HUES48 (cell line): ENCODE measurements around the gene SLC13A3.

Experiments
- H3K27ac ChIP-seq: one replicate; pipeline ENCODE4 v1.7.0; 2013; ENCODE audit warnings: low read depth, low read length, inconsistent platforms
- H3K27me3 ChIP-seq: 2 replicates; pipeline ENCODE4 v1.6.1; 2013; ENCODE audit warnings: mild to moderate bottlenecking, low read length; ENCODE audit not compliant: control insufficient read depth, insufficient read depth
- H3K36me3 ChIP-seq: 2 replicates; pipeline ENCODE4 v1.6.1; 2013; ENCODE audit warnings: low read length; ENCODE audit not compliant: control insufficient read depth, insufficient read depth
- H3K4me1 ChIP-seq: 2 replicates; pipeline ENCODE4 v1.6.1; 2013; ENCODE audit warnings: mild to moderate bottlenecking, low read length; ENCODE audit not compliant: control insufficient read depth, insufficient read depth
- H3K4me3 ChIP-seq: 2 replicates; pipeline ENCODE4 v1.5.1; 2013; ENCODE audit warnings: mild to moderate bottlenecking, low read depth, low read length
- H3K9ac ChIP-seq: 2 replicates; pipeline ENCODE4 v1.6.1; 2013; ENCODE audit warnings: mild to moderate bottlenecking, low read depth, low read length, moderate library complexity
- H3K9me3 ChIP-seq: 2 replicates; pipeline ENCODE4 v1.6.1; 2013; ENCODE audit warnings: low read length; ENCODE audit not compliant: control insufficient read depth, insufficient read depth

SLC13A3 gene

DNA sequence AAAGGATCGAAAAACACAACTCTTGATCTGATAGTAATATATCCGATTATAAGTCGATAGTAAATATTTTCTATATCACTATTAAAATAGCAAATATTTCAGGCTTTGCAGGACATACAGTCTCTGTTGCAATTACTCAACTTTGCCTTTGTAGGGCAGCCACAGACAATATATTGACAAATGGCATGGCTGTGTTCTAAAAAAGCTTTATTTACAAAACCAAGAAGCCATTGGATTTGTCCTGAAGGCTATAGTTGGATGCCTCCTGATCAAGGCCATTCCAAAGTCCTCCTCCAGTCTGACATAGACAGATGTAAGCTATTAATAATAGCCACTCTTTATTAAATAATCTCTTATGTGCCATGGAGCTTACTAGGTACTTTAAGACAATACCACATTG is 106.7 kb downstream of the SLC13A3 start:
- no peak overlapping the region for H3K4me3 ChIP-seq
- no peak overlapping the region for H3K9ac ChIP-seq
- H3K27ac ChIP-seq, result no peak overlapping the region
- H3K27me3 ChIP-seq, result no peaks in the 10 kb centered on the region
- no peaks in the 10 kb centered on the region for H3K4me1 ChIP-seq
- H3K36me3 ChIP-seq, result no peaks in the 10 kb centered on the region
- no peaks in the 10 kb centered on the region for H3K9me3 ChIP-seq

DNA sequence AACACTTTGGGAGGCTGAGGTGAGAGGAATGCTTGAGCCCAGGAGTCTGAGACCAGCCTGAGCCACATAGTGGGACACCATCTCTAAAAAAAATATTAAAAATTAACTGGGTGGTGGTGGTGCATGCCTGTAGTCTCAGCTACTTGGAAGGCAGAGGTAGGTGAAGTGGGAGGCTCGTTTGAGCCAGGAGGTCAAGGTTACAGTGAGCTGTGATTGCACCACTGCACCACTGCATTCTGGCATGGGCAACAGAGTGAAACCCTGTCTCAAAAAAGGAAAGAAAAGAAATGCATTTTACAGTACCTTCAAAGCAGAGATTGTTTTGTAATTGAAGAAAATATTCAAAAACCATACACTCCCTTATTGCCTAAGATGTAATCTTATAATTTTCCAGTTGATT is 107.3 kb downstream of the SLC13A3 start:
- H3K4me1 ChIP-seq, result 0 out of 2 replicates have a peak, but pooled peaks cover 3% of the 10 kb centered on the region
- no peaks in the 10 kb centered on the region for H3K9me3 ChIP-seq
- H3K9ac ChIP-seq, result no peak overlapping the region
- H3K27me3 ChIP-seq, result no peaks in the 10 kb centered on the region
- H3K36me3 ChIP-seq, result no peaks in the 10 kb centered on the region
- no peak overlapping the region for H3K4me3 ChIP-seq
- H3K27ac ChIP-seq, result no peak overlapping the region

DNA sequence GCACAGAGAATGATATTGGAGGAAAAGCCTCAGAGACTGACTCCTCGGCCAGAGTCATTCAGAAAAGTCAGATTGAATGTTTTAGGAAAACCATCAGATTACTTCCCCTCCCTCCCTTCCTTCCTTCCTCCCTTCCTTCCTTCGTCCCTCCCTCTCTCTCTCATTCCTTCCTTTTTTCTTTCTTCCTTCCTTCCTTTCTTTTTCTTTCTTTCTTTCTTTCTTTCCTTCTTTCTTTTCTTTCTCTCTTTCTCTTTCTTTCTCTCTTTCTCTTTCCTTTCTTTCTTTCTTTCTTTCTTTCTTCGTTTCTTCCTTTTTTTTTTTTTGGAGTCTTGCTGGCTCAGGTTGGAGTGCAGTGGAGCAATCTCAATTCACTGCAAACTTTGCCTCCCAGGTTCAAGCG is 108.2 kb downstream of the SLC13A3 start:
- H3K9me3 ChIP-seq, result no peaks in the 10 kb centered on the region
- no peak overlapping the region for H3K4me3 ChIP-seq
- H3K9ac ChIP-seq, result no peak overlapping the region
- H3K27me3 ChIP-seq, result no peaks in the 10 kb centered on the region
- H3K27ac ChIP-seq, result no peak overlapping the region
- 0 out of 2 replicates have a peak, but pooled peaks cover 3% of the 10 kb centered on the region for H3K4me1 ChIP-seq
- no peaks in the 10 kb centered on the region for H3K36me3 ChIP-seq

DNA sequence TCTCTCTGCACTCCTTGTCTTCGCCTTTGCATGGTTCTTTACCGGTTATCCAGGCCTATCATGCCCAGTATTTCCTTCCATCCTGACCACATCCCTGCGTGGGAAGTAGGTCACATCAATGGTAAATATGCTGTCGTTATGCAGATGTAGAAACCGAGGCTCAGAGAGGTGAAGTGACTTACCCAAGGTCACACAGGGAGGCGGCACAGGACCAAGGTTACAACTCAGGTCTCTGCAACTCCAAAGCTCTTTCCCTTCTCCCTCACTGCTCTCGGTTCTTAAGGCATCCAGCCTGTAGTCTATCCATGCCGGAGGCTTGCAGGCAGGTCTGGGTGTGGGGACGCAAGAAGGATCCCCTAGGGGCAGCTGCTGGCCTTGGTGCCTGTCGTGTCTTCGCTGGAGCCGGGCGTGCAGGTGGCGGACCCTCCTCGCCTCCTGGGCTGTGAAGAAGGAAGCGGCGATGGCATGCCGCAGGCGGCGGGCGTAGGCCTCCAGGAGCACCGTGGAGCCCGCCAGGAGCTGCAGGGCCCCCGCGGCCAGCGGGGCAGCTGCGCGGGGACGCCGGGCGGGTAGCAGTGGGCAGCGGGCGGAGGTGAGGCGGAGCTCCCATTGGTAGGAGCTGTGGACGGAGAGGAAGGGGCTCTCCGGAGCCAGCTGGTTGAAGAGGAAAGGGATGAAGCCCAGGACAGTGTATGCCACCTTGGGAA is 109.9 kb downstream of the SLC13A3 start:
- no peak overlapping the region for H3K27ac ChIP-seq
- no peaks in the 10 kb centered on the region for H3K9me3 ChIP-seq
- no peak overlapping the region for H3K4me3 ChIP-seq
- H3K4me1 ChIP-seq, result 0 out of 2 replicates have a peak, but pooled peaks cover 3% of the 10 kb centered on the region
- H3K9ac ChIP-seq, result no peak overlapping the region
- H3K36me3 ChIP-seq, result no peaks in the 10 kb centered on the region
- no peaks in the 10 kb centered on the region for H3K27me3 ChIP-seq

DNA sequence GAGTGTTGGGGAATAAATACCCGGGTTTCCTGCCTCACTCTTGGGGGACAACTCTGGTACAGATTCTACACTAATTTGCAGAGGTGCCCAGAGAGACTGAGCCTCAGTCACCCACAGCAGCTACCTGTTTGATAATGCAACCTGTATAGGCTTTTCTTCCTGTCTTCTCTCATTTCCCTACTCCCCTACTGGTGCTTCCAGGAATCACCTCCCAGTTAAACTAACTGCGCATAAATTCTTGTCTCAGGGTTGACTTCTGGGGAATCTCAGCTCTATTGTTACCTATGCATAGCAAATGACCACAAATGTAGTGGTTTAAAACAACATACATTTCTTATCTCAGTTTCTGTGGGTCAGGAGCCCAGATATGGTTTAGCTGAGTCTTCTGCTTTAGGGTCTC is 112.1 kb downstream of the SLC13A3 start:
- 0 out of 2 replicates have a peak, but pooled peaks cover 3% of the 10 kb centered on the region for H3K4me1 ChIP-seq
- H3K4me3 ChIP-seq, result no peak overlapping the region
- no peaks in the 10 kb centered on the region for H3K9me3 ChIP-seq
- no peak overlapping the region for H3K27ac ChIP-seq
- no peaks in the 10 kb centered on the region for H3K27me3 ChIP-seq
- H3K36me3 ChIP-seq, result no peaks in the 10 kb centered on the region
- no peak overlapping the region for H3K9ac ChIP-seq

DNA sequence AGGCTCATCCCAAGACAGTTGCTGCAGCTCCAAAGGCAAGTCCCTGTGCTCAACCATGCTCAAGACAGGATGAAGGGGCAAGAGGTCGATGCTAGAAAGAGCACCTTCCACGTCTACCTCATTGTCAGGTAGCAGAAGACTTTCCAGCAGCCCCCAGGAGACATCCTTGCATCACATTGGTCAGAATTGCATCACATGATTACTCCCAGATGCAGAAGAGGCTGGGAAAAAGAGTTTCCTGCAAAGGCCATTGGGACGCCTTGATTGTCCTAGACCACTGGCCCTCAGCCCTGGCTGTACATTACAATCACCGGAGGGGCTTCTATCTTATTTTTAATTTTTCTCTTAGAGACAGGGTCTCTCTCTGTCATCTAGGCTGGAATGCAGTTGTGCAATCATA is 120.6 kb downstream of the SLC13A3 start:
- H3K4me1 ChIP-seq, result no peaks in the 10 kb centered on the region
- no peaks in the 10 kb centered on the region for H3K9me3 ChIP-seq
- H3K27me3 ChIP-seq, result no peaks in the 10 kb centered on the region
- H3K27ac ChIP-seq, result no peak overlapping the region
- H3K36me3 ChIP-seq, result no peaks in the 10 kb centered on the region
- H3K9ac ChIP-seq, result no peak overlapping the region
- no peak overlapping the region for H3K4me3 ChIP-seq

DNA sequence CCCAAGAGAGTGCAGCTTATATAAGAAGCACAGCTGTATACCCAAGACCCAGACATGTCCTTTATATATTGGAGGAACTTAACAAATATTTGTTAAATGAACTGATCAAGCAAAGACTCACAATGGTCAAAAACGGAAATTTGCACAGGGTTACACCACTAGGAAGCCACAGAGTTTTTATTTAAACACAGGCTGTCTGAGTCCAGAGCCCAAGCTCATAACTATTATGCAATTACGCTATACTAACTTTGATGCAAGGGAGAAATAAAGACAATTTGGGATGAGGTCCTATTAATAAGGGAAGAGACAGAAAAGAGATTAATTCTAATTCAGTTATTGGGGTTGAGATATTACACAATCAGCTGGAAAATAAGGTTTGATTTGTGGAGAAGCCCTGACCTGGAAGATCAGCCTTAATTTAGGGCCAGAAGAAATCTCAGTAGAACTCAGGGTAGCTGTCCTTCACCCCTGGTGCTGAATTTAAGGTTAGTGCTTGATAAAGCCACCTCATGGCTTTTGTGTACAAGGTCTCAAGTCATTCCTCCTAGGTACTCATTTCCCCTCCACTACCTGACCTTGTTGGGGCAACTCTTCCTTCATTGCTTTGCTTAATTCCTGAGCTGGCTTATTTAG is 127.4 kb downstream of the SLC13A3 start:
- no peaks in the 10 kb centered on the region for H3K4me1 ChIP-seq
- no peak overlapping the region for H3K9ac ChIP-seq
- no peaks in the 10 kb centered on the region for H3K36me3 ChIP-seq
- H3K27me3 ChIP-seq, result no peaks in the 10 kb centered on the region
- H3K4me3 ChIP-seq, result no peak overlapping the region
- H3K27ac ChIP-seq, result no peak overlapping the region
- H3K9me3 ChIP-seq, result no peaks in the 10 kb centered on the region

DNA sequence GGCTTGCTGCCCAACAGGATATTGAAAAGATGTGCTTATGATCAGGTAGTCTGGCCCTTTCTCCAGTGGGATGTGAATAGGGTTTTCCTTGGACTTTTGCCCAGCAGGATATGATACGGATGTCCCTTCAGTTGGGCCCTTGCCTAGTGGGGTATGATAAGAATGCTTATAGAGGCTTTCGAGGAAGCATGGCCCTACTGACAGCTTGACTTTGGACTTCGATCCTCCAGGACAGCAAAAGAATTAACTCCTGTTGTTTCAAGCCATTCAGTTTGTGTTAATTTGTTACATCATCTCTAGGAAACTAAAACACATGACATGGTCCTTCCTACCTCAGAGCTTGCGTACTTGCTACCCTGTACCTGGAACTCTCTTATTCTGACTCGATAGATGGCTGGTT is 128.2 kb downstream of the SLC13A3 start:
- Histone ChIP-seq H3K27me3 (no peaks in the 10 kb centered on the region), H3K4me3 (no peak overlapping the region), H3K9me3 (no peaks in the 10 kb centered on the region), H3K9ac (no peak overlapping the region), H3K27ac (no peak overlapping the region), H3K36me3 (no peaks in the 10 kb centered on the region), H3K4me1 (no peaks in the 10 kb centered on the region)

DNA sequence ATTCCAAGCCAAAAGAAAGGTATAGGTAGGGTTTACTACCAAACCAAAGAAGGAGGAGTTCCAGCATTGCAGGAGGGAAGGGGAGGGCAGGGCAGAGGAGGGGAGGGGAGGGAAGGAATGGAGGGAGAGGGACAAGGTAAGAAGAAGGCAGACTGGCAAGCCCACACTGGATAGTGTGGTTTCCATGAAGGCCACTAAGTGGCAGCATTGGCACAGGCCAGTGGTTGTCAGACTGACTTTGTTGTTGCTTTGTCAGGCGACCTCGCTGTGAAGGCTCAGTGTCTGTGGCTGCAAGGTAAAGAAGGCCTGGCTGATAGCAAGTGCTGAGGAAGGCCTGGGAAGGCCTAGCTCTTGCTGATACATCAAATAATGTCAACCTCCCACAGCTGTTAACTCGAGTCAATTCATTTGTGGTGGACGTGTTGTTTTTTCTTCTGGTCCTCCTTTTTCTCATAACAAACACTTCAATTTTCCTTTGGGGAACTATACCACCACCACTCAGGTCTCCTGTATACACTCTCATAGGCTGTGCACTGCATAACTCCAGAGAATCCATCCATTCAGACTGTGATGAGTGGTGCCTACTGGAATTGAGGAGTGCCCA is 130.2 kb downstream of the SLC13A3 start:
- Histone ChIP-seq H3K27me3 (no peaks in the 10 kb centered on the region), H3K9ac (no peak overlapping the region), H3K27ac (no peak overlapping the region), H3K4me1 (no peaks in the 10 kb centered on the region), H3K9me3 (no peaks in the 10 kb centered on the region), H3K4me3 (no peak overlapping the region), H3K36me3 (no peaks in the 10 kb centered on the region)

DNA sequence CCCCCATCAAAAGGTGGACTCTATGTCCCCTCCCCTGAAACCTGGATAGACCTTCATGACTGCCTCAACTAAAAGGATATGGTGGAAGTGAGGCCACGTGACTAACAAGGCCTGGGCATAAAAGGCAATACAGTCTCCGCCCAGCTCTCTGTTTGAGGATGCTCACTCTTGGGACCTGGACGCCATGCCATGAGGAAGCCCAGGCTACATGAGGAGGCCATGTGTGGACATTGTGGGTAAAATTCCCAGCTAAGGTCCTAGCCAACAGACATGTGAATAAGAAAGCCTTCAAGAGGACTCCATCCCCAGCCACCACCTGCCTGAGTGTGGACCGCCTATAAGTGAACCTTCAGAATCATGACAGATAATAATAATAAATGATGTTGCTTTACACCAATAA is 130.7 kb downstream of the SLC13A3 start:
- no peaks in the 10 kb centered on the region for H3K36me3 ChIP-seq
- no peaks in the 10 kb centered on the region for H3K27me3 ChIP-seq
- H3K4me1 ChIP-seq, result no peaks in the 10 kb centered on the region
- no peak overlapping the region for H3K9ac ChIP-seq
- H3K27ac ChIP-seq, result no peak overlapping the region
- H3K4me3 ChIP-seq, result no peak overlapping the region
- H3K9me3 ChIP-seq, result no peaks in the 10 kb centered on the region

DNA sequence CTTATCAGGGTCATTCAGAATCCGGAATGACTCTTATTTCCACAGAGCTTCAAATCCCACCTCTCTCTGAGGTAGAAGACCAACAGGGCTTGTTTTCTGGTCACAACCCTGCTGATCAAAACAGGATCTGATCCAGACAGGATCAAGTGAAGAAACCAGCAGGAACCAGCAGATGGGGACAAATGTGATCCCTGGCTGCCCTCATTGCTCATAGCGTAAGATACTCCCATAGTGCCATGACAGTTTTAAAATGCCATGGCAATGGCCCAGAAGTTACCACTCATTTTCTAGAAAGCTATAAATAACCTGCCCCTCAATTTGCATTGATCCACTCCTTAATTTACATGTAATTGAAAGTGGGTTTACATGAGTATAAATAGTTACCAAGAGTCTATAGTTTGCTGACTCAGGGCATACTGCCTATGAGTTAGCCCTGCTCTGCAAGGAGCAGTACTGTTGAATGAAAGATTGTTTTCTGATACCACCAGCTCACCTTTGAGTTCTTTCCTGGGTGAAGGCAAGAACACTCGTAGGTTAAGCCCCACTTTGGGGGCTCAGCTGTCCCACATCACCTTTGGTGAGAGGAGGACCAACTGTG is 131.7 kb downstream of the SLC13A3 start:
- H3K27me3 ChIP-seq, result no peaks in the 10 kb centered on the region
- no peak overlapping the region for H3K9ac ChIP-seq
- H3K4me1 ChIP-seq, result no peaks in the 10 kb centered on the region
- no peak overlapping the region for H3K4me3 ChIP-seq
- H3K9me3 ChIP-seq, result no peaks in the 10 kb centered on the region
- no peaks in the 10 kb centered on the region for H3K36me3 ChIP-seq
- no peak overlapping the region for H3K27ac ChIP-seq
